IPS DF 6.9 (cell line): ENCODE results near the gene TGFB3.
A peak's percentile ranks its signal among the peaks of the same experiment; 100 is the strongest.
"Not testable (repeated sequence)": the region's sequence is repeated elsewhere in the genome, so short reads cannot be mapped to it uniquely, and the experiment has no call there.

Experiments
- DNase-seq: peaks from one replicate; pipeline ENCODE4 v3.0.0-alpha.2; 2013; ENCODE audit warnings: low read depth, low spot score
- H3K27ac ChIP-seq: one replicate; pipeline ENCODE4 v1.5.1; 2013; ENCODE audit warnings: low read length, control low read depth
- H3K27me3 ChIP-seq: 2 replicates; pipeline ENCODE4 v1.6.1; 2013; ENCODE audit warnings: mild to moderate bottlenecking, low read length; ENCODE audit not compliant: control insufficient read depth, insufficient read depth
- H3K36me3 ChIP-seq: 2 replicates; pipeline ENCODE4 v1.6.1; 2013; ENCODE audit warnings: low read length; ENCODE audit not compliant: control insufficient read depth, insufficient read depth
- H3K4me1 ChIP-seq: 2 replicates; pipeline ENCODE4 v1.6.1; 2013; ENCODE audit warnings: low read length; ENCODE audit not compliant: control insufficient read depth, insufficient read depth
- H3K4me3 ChIP-seq: 2 replicates; pipeline ENCODE4 v1.5.1; 2013; ENCODE audit warnings: mild to moderate bottlenecking, low read length
- H3K9me3 ChIP-seq: 2 replicates; pipeline ENCODE4 v1.6.1; 2013; ENCODE audit warnings: low read length, inconsistent platforms; ENCODE audit not compliant: control insufficient read depth, insufficient read depth
- WGBS: extraction: QIAGEN DNeasy Blood & Tissue Kit; methylation state at CpG from one replicate; pipeline ENCODE4 v1.1.7; 2013; ENCODE audit warnings: mixed read lengths, missing lambda C conversion rate; ENCODE audit not compliant: insufficient read length, insufficient coverage; 5-methylcytosine and 5-hydroxymethylcytosine counted together

Gene TGFB3

GRCh38 chr14:75981426-75982265 is at the start of gene TGFB3:
TSS of gene TGFB3 (minus strand) at chr14:75981995. CDS start at chr14:75980893, 1,102 bp downstream.
- Histone ChIP-seq H3K4me3 (peak within 1 kb of the TSS; percentile 74; the same call in 1 of the 2 replicates), H3K27me3 (0 out of 2 replicates have a peak, but pooled peaks cover 1% of the 10 kb centered on the region), H3K9me3 (no peaks in the 10 kb centered on the region), H3K4me1 (peaks cover 4% of the 10 kb centered on the region; the same call in 1 of the 2 replicates), H3K27ac (no peak within 1 kb of the TSS), H3K36me3 (no peaks in the 10 kb centered on the region)
- WGBS: no CpG with 5 or more reads among the region's 26 CpGs
- DNase-seq: no peak

DNA sequence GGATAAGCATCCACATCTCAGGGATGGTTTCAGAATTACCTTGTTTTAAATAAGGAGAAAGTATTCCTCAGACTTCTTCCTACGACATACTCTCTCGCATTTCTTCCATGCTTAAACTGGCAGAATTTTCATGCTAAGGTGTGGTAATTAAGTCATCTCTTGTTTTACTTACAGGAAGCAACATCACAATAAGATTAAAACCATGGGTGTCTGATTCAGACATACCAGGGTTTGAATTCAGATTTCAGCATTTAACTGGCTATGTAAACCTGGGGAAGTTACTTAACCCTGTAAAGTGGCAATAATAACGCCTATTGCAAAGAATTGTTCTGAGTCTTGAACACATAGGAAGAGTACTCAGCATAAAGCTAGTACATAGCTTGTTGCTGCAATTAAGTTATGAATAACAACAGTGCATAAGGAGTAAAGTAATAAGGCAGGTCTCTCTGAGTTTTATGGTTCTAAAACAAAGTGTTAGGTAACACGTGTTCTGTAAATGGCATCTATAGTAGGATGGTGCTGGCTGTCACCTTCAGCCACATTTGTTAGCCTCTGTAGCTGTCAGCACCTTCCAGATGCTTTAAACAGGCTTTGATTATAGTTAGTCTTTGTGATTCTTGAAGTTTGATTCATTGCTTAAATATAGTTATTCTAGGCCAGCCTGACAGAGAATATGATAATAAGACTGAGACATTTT is 42.6 kb upstream of the TGFB3 start:
- H3K4me1 ChIP-seq: no peaks in the 10 kb centered on the region; the same call in 1 of the 2 replicates
- no peaks in the 10 kb centered on the region for H3K27me3 ChIP-seq
- no CpG with 5 or more reads among the region's 4 CpGs for WGBS
- no peak for DNase-seq
- H3K4me3 ChIP-seq: no peak overlapping the region
- H3K9me3 ChIP-seq: no peaks in the 10 kb centered on the region
- H3K36me3 ChIP-seq: no peaks in the 10 kb centered on the region
- no peak overlapping the region for H3K27ac ChIP-seq

GRCh38 chr14:76023757-76024156 is 42.0 kb upstream of the TGFB3 start:
- no peaks in the 10 kb centered on the region; the same call in 1 of the 2 replicates for H3K4me1 ChIP-seq
- no peak for DNase-seq
- no peaks in the 10 kb centered on the region for H3K27me3 ChIP-seq
- H3K27ac ChIP-seq: no peak overlapping the region
- no peaks in the 10 kb centered on the region for H3K9me3 ChIP-seq
- H3K36me3 ChIP-seq: no peaks in the 10 kb centered on the region
- whole genome bisulfite sequencing: no CpG with 5 or more reads among the region's 1 CpG
- no peak overlapping the region for H3K4me3 ChIP-seq

GRCh38 chr14:76022991-76023390 is 41.2 kb upstream of the TGFB3 start:
- no peaks in the 10 kb centered on the region for H3K9me3 ChIP-seq
- no CpG with 5 or more reads among the region's 2 CpGs for WGBS
- no peaks in the 10 kb centered on the region for H3K36me3 ChIP-seq
- H3K4me1 ChIP-seq: no peaks in the 10 kb centered on the region; the same call in 1 of the 2 replicates
- no peaks in the 10 kb centered on the region for H3K27me3 ChIP-seq
- H3K4me3 ChIP-seq: no peak overlapping the region
- H3K27ac ChIP-seq: no peak overlapping the region
- DNase-seq: no peak

- H3K27me3 ChIP-seq: no peaks in the 10 kb centered on the region
- no peaks in the 10 kb centered on the region; the same call in 1 of the 2 replicates for H3K4me1 ChIP-seq
- H3K9me3 ChIP-seq: no peaks in the 10 kb centered on the region
- no CpG with 5 or more reads among the region's 2 CpGs for WGBS
- no peak for DNase-seq
- H3K27ac ChIP-seq: no peak overlapping the region
- no peak overlapping the region for H3K4me3 ChIP-seq
- H3K36me3 ChIP-seq: no peaks in the 10 kb centered on the region
Measured at GRCh38 chr14:76019676-76020075, 37.9 kb upstream of the TGFB3 start.

DNA sequence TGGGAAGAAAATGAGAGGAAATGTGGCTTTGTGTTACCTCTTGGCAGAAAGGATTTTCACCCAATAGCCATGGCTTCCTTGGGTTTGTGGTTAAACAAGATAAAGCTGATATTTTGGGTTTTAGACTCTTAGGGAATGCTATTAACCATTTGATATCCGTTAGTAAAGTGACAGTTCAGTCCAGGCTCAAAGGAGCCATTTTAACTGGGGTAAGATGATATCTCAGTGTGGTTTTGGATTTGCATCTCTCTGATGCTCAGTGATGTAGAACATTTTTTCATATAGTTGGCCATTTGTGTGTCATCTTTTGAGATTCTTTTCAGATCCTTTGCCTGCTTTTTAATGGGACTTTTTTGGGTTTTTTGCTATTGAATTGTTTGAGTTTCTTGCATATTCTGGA is 33.9 kb upstream of the TGFB3 start:
- no peak for DNase-seq
- H3K27ac ChIP-seq: no peak overlapping the region
- no peaks in the 10 kb centered on the region for H3K9me3 ChIP-seq
- no peaks in the 10 kb centered on the region for H3K36me3 ChIP-seq
- no peaks in the 10 kb centered on the region for H3K4me1 ChIP-seq
- no peaks in the 10 kb centered on the region for H3K27me3 ChIP-seq
- no peak overlapping the region for H3K4me3 ChIP-seq
- WGBS: no CpG with 5 or more reads among the region's 1 CpG

DNA sequence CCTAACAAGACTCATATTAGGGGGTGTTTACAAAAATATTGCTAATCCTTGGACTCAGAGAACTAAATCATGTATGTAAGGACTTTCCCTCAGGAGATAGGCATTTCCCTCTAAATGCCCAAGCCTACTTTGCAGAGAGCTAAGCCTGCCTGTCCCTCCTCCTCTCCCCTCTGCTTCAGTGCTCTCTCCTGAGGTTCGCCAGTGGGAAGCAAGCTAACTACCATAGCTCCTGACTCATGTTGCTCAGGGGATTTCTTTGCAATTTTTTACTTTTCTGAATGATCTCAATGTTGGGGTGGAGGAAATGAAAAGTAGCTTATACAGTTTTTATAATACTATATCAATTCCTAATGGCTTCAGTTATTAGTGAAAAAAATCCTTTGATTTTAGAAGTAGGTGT is 33.4 kb upstream of the TGFB3 start:
- Histone ChIP-seq H3K4me3 (no peak overlapping the region), H3K36me3 (no peaks in the 10 kb centered on the region), H3K4me1 (no peaks in the 10 kb centered on the region), H3K27ac (no peak overlapping the region), H3K9me3 (no peaks in the 10 kb centered on the region), H3K27me3 (no peaks in the 10 kb centered on the region)
- DNase-seq: no peak
- WGBS: no CpG with 5 or more reads among the region's 1 CpG

- WGBS: no CpG with 5 or more reads among the region's 9 CpGs
- H3K9me3 ChIP-seq: no peaks in the 10 kb centered on the region
- H3K27ac ChIP-seq: no peak overlapping the region
- H3K4me3 ChIP-seq: no peak overlapping the region
- DNase-seq: peak; percentile 2
- H3K36me3 ChIP-seq: no peaks in the 10 kb centered on the region
- no peaks in the 10 kb centered on the region for H3K27me3 ChIP-seq
- no peaks in the 10 kb centered on the region for H3K4me1 ChIP-seq
Measured at GRCh38 chr14:76012354-76012753, 30.6 kb upstream of the TGFB3 start.

DNA sequence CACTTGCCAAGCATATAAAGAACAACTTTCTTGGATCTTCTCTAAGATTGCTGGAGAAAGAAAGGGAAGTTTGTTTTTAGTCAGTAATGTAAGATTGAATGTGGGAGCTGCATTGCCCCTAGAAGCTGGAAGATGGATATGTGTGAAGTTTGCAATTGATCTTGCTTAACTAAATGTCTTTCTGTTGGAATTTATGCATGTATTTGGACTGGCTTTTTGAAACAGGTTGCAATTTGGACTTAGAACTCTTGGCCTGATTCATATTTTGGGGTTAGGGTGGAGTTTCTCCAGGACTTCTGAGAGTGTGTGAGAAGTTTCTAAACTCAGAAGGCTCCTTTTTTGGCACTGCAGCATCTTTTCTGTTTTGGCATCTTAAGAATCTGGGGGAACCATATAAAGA is 30.1 kb upstream of the TGFB3 start:
- DNase-seq: no peak
- Histone ChIP-seq H3K4me1 (no peaks in the 10 kb centered on the region), H3K4me3 (no peak overlapping the region), H3K27ac (no peak overlapping the region), H3K9me3 (no peaks in the 10 kb centered on the region), H3K36me3 (no peaks in the 10 kb centered on the region), H3K27me3 (no peaks in the 10 kb centered on the region)

DNA sequence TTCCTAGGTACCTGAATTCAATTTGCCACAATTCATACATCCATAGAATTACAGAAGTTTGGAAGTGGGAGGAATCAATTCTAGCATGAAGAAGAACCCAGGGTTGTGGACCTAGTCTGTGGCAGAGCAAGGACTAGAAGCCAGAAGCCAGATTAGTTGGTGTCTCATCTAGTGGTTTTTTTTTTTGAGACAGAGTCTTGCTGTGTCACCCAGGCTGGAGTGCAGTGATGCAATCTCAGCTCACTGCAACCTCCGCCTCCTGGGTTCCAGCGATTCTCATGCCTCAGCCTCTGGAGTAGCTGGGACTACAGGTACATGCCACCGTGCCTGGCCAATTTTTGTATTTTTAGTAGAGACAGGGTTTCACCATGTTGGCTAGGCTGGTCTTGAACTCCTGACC is 27.8 kb upstream of the TGFB3 start:
- H3K27me3 ChIP-seq, H3K9me3 ChIP-seq, H3K4me1 ChIP-seq, H3K27ac ChIP-seq, H3K4me3 ChIP-seq, DNase-seq, H3K36me3 ChIP-seq: not testable (repeated sequence)
- no CpG with 5 or more reads among the region's 3 CpGs for WGBS
